GM19351 (cell line): ENCODE data around the gene CTIF.

Experiments used
- ATAC-seq: cut with Tn5 transposase; IDR thresholded peaks from one replicate; pipeline ENCODE4 v1.9.1; 2021; ENCODE audit warnings: mild to moderate bottlenecking, moderate library complexity; ENCODE audit not compliant: unreplicated experiment

CTIF gene

DNA sequence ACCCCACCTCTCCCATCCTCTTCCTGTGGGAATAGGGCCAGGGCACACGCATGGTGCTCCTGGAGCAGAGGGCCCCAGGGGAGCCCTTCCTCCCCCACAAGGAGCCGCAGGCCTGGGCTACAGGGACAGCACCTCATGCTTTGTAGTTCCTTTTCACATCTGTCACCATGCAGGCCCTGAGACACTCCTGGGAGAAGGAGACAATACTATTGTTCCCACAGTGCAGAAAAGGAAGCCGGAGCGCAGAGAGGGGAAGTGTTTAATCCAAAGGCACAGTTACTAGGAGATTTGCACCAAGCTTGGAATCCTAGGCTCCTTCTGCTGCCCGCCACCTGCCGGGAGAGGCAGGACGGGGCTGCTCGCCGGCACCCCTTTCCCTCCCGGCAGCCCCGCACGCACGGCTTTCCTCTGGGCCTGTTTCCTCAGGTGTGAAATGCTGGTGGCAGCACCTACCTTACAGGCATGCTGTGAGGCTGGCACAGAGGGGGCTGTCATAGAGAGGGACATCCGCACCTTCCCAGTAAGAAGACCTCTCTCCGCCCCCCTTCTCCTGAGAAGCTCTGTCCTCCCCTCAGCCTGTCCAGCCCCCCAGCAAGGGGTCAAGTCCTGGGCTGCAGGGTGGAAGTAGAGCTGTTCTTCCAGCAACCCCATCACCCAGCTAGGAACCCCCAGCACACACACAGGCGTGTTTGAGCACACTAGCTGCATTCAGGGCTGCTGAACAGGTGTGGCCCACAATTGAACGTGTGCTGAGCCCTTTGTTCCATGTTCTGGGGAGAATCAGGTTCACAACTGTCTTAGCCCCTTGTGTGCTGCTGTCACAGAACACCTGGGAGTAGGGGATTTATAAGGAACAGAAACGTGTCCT is 349.3 kb downstream of the CTIF start:
- ATAC-seq, result no peak

DNA sequence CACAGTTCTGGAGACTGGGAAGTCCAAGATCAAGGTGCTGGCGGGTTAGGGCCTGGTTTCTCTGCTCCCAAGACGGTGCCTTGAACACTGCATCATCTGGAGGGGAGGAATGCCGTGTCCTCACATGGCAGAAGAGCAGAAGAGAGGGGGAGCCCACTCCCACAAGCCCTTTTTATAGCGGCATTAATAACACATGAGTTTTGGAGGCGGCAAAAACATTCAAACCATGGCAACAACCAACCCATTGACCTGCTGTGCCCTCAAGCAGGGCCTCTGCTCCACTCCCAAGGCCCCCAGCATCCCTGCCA is 349.9 kb downstream of the CTIF start:
- ATAC-seq, result no peak

GRCh38 chr18:48889115-48889941 is 350.5 kb downstream of the CTIF start:
- no peak for ATAC-seq

DNA sequence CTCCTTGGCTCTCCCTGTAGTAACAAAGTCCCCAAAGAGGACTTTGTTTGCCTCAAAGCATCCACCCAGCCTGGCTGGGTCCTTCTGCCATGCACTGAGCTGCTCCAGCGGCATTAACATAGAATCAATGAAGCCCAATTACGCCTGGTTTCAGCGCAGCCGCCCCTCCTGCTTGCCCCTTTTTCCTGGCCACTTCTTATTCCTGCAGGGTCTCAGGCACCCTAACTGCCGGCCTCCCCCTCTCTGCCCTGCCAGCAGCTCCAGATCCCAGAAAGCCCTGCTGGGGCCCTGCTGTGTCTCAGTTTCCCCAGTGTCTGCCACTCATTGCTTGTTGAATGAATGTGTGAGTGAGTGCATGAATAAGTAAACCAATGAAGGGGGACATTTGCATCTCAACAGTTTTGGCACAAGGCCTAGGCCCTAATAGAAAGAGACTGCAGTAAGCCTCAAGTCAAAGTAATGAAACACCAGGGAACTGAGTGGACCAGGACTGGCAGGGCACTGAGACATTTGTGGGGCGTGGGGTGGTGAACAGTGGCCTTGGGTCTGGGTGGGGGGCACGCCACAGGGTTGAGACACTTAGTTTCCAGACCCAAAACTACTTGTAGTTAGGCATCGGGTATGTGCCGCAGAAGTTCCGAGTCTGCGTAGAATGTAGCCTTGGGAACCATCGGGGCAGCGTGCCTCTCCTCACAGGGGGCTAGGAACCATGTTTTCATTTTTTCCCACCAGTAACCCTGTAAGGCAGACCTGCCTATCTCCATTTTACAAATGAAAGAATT is 351.3 kb downstream of the CTIF start:
- ATAC-seq, result no peak

- no peak for ATAC-seq
These were observed 352.9 kb downstream of the CTIF start for GRCh38 chr18:48891721-48892120.

DNA sequence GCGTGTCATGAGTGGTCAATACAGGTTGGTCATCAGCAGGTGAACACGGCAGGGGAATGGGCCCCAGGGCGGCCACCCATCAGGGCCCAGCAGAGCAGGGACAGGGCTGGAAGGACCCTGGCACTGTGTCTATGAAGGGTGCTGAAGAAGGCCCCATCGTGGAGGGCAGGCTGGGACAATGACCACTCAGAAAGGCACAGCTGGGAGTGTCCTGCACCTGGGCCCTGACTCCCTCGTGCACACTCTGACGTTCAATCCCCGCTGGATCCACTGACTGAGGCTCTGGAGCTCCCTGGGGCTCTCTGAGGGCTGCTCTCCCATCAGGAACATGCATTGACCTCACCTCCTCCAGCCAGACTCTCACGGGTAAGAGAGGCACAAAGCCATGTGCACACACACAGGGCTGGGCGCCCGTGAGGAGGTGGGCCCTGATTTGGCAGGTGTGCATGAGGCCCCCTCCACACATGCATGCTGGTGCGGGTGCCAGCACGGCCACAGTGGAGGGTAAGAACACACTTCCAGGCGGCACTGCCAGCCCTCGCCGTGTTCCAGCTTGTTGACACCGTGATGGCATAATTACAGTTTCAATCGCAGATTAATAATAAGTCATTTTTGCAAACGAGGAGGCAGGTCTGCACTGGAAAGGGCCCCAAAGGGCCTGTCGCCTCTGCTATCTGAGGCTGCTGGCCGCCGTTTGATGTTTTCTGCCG is 353.5 kb downstream of the CTIF start:
- ATAC-seq, result no peak

DNA sequence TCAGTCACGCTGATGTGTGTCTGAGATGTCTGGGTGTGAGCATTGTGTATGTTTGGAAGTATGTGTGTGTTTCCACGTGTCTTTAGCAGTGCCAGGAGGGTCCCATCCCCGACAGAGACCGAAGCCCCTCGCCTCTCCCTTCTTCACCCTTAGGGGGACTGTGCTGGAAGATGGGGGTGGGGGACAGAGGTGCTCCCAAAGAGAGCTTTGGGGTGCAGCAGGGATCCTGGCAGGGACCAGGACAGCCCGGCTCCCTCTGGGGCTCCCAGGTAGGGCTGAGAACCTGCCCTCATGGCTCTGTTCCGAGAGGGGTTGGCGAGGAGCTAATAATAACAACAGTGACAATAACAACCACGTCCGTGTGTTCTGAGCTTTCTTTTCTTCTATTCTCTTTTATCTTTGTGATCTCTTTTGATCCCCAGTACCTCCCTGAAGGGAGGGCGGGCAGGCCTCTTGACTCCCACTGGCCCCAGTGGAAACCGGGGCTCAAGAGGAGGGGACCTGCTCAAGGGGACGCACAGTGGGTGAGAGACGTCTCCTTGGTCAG is 354.3 kb downstream of the CTIF start:
- no peak for ATAC-seq

- ATAC-seq, result no peak
These were observed 355.1 kb downstream of the CTIF start for GRCh38 chr18:48893608-48894600.

- no peak for ATAC-seq
These were observed 356.0 kb downstream of the CTIF start for GRCh38 chr18:48894799-48895346.

- no peak for ATAC-seq
These were observed 357.6 kb downstream of the CTIF start for GRCh38 chr18:48896326-48896874.

DNA sequence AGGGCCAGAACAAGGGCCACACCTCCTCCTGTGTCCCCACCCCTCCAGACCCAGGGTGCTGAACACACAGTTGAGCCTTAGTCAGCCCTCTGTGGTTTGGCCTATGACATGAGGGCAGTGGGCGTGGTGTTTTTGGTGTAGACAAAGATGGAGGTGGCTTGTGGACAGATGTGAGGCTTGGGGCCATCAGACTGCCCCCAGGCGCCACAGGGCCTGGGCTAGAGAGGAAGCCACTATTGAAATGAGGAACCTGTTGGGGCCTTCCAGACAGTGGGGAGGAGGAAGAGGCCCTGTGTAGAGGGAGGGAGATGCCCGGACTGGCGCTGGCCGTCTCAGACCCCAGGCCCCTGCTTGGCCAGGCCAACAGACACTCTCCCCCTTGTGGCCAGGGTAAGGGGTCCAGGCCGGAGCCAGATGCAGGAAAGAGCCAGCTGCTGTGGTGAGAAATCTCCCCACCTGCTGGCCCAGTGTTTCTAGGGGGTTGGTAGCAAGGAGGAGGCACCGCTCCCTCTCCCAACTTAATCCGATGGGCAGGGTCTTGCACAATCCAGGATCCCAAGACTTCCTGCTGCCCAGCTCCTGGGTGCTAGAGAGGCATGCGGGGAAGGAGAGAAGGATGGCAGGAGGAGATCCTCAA is 358.2 kb downstream of the CTIF start:
- peak; percentile 87 for ATAC-seq

DNA sequence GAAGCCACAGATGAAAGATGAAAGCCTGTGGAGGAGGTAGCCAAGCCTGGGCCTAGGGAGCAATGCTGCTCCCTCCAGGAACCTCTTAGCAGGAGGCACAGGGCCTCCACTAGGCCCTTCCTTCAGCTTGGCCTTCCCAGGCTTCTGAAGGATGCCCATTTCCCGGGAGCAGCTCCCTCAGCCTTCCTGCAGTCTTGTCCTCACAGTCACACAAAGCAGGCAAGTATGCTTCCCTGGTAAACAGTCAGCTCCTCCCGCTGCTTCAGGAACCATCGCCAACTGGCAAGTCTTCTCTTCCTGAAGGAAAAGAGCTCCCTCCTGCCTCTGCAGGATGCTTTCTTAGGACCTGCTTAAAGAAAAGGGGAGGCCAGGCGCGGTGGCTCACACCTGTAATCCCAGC is 358.7 kb downstream of the CTIF start:
- ATAC-seq, result no peak

GRCh38 chr18:48898521-48898920 is 359.7 kb downstream of the CTIF start:
- no peak for ATAC-seq

DNA sequence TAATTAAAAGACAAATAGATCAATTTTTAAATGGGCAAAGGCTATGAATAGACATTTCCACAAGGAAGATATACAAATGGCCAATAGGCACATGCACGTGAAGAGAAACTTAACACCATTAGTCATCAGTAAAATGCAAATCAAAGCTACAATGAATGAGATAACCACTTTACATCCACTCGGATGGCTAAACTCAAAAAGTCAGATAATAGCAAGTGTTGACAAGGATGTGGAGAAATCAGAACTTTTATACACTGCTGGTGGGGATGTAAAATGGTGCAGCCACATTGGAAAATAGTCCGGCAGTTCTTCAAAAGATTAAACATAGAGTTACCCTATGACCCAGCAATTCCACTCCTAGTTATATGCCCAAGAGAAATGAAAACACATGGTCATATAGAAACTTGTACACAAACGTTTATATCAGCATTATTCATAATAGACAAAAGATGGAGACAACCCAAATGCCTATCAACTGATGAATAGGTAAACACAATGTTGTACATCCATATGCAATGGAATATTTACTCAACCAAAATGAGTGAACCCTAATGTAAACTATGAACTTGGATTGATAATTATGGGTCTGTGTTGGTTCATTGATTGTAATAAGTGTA is 360.8 kb downstream of the CTIF start:
- ATAC-seq, result no peak

GRCh38 chr18:48900469-48900868 is 361.6 kb downstream of the CTIF start:
- no peak for ATAC-seq

DNA sequence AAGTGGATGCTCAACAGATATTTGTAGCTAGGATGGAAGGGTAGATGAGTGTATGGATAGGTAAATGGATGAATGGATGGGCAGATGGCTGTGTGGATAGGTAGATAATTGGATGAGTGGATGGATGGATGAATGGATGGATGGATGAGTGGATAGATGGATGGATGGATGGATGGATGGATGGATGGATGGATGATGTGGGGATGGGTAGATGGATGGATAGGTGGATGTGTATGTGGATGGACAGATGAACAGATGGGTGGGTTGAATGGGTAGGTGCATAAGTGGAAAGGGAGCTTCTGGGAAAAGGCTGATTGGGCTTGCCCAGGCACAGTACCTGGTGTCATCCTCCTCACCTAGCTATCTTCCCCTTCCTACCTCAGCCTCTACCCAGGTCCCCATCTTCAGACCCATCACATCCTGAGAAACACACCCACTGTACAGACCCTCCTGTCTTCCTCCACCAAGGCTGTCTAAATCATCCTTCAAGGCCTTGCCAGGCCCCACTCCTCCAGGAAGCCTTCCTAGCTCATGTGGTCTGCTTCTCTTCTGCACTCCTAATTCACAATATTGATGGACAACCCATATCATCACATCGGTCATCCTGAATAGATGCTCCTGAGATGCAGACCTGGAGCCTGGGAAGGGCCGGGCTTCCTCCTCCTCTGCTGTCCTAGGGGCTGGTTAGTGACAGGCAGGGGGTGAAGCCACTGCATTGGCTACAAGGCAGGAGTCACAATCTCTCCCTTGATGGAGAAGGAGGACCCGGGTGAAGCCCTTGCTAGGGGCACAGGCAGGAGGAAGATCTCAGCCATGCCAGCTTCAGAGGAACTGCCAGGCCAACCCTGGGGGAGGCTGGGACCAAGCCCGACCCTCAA is 362.6 kb downstream of the CTIF start:
- ATAC-seq, result no peak
